HG03066 (cell line): ENCODE measurements around the gene BOD1.
"Not testable (repeated sequence)": the region's sequence is repeated elsewhere in the genome, so short reads cannot be mapped to it uniquely, and the experiment has no call there.

Experiments
- ATAC-seq: cut with Tn5 transposase; IDR thresholded peaks from one replicate; pipeline ENCODE4 v1.9.1; 2021; ENCODE audit warnings: low read depth; ENCODE audit not compliant: unreplicated experiment

BOD1 gene

DNA sequence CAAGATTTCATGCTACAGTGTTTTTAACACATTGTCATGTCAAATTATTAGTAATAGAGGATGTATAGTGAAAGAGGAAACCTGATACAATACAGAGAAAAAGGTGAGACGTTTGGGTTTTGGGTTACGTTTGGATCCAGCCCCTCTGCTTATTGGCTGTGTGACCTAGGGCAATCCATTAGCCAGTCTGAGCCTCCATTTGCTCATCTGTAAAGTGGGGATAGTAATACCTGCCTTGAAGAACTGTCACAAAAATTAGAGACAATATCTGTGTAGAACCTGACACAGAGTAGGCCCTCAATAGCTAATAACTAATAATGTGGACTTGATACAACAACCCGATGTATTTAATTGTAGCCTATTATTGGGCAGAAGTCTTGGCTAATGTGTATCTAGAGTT is 4.3 kb upstream of the BOD1 start:
- ATAC-seq: no peak

DNA sequence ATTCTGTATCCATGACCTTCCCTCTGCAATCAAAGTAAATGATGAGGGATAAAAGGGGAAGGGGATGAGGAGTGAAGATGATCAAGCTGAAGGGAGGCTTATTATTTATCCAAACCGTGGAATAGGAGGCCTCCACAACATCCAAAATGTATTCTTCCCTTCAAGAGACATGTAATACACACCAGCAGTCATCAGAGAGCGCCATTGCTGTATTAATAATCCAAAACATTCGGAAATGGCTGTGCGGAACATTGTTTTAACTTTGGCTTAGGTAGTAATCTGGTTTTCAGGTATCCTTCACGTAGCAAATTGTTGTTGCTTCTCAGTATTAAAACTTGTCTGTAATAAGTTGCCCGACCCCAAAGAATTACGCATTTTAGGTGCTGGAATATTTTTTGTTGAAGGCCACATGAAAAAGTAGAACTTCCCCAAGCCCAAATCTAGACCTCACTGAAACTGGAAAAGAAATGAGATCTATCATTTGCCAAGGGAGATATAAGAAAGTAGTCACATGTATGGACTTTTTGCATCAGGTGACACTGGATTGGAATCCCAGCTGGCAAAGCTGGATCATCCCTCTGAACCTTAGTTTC is 2.6 kb upstream of the BOD1 start:
- ATAC-seq: no peak

DNA sequence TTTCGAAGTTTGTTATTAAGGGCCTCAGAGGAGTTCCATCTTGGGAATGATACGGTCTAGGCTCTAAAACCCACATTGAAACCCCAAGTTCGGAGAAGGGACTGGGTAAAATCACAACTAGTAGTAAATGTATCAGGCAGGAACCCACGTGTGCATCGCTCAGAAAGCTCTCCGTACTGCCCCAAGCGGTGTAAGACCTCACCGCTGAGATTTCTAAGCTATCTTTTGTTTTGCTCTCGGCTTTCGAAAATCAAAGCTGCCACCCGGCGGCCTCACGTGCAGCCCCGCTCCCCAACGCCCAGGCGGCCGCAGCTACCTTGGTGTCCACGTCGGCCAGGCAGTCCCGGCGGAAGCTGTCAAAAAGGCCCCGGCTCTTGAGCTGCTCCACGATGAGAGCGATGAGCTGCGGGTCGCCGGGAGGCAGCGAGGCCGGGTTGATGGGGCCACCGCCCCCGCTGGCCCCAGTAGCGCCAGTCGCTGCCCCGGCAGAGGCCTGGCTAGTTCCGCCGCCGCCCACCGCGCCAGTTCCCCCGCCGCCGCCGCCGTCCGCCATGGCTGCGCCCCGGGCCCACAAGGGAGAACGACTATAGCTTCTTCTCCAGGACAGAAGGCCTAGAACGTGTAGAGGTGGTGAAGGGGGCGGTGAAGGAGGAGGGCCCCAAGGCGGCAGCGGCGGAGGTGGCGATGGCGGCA is 420 bp downstream of the BOD1 start:
- peak; percentile 60 for ATAC-seq

DNA sequence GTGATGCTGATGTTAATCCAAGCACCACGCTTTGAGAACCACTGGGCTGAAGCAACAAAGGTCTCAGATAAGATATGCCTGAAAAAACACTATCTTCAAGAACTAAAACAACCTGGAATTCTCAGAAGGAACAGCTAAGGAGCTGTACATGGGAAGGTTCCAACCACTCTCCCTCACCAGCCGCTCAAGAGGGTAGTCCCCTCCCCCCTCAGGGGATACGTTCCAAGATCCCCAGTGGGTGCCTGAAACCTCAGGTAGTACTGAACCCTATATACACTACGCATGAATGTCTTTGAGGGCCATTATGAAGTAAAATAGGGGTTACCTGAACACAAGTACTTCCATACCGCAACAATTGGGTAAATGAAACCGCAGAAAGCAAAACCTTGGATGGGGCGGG is 1.9 kb downstream of the BOD1 start:
- no peak for ATAC-seq

DNA sequence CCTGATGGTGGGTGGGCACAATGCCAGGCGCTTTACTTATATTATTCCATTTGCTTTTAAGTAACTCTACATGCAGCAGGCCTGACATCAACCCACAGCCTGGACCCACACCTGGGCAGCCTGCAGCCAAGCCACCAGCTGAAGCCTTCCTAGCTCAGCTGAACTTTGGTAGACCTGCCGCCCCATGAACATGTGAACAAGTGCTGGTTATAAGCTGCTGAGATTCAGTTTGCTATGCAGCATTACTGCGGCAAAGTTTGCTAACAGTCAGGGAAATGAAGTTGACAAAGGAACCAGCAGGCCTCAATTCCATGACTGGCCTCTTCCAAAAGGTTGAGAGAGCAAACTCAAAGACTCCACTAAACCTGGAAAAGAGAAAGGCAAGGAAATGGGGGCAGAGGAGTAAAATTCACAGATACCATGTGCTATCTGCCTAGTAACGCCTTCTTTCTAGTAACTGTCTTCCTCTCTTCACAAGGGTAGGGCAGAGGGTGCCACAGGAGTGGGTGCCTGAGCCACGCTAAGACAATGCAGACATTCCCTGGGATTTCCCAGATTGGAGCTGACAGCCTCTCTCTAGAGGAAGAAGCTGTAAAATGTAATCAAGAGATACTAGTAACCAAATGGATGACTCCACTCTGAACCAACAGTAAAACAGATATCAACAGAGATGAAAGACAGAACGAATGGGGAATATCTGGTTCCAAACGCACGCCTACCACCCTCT is 2.9 kb downstream of the BOD1 start:
- no peak for ATAC-seq

DNA sequence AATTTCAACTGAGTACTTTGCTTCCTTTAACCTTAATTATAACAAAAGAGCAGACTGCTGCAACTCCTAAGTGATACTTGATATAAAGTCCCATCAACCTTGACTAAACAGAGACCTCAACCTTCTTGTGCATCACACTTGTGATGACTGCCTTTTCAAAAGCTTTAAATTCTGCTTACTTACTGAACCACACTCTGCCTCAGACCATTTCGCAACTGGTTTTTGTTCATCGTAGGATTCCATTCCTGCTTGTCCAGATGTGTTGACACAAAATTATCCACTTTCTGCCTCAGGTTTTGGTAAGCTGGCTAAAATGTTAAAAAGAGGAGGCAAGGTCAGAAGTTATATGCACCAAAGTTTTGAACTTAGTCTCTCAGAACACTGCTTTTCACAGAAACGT is 3.5 kb downstream of the BOD1 start:
- no peak for ATAC-seq

DNA sequence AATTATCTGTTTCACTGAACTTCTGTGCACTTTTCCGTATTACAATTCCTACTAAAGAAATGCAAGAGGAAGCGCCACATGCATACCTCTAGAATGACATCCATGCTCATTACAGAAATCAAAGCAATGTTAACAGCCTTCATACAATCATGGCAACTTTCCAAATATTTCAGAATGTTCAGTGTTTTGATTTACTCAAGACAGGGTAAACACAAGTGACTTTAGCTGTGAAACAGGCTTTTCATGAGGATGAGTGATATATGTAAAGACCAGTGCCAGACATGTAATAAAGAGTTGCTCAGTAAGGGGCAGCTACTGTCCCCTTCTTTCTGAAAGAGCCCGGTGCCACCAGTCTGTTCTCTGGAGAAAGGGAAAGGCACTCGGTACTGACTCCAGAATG is 4.7 kb downstream of the BOD1 start:
- no peak for ATAC-seq

DNA sequence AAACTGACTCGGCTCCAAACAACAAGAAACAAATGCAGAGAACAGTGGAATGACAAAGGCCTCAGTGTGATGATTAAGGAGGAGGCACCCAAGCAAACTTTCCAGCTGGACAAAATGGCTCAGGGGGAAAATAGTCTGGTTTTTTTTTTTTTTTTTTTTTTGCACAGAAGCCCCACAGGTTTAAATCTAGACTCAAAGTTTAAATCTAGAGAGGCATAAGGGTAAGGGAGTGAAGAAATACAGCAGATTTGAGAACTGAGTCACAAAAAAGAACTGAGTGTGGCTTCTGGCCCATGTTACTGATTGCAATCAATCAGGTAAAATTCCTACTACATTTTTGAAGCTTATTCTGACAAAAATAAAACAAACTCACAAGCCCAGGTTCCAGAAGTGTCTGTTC is 12.3 kb downstream of the BOD1 start:
- ATAC-seq: no peak

DNA sequence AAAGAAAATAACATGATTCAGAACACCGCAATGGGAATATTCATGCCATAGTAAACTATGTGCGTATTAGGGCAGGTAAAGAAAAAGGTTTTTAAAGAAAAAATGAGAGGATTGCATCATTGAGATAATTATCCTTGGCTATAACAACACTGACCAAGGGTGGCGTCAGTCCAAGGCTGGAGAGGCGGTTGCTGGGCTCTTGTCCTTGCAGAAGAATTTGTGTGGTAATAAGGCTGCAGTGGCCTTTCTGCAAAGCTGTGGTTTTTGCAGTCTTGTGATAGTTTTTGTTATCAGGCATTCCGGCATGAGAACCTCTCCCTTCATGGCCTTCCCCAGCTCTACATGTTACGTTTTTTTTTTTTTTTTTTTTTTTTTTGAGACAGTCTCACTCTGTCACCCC is 14.0 kb downstream of the BOD1 start:
- ATAC-seq: no peak

DNA sequence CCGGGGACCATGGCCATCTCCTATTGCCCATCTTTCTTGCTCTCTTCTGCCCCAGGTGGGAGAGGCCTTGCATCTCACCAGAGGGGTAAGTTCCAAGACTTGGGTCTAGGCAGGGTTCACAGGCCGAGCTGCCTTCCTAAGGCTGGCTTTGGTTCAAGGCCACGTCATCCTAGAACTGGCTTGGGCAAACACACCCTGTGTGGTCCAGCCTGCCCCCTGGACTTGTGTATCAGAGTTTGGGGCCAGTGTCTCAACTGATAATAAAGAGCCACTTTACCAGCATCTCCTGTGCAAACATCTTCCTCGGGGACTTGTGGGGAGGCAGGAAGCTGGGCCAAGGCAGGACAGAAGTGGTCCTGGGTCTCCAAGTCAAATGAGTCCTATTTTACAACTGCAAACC is 17.8 kb downstream of the BOD1 start:
- no peak for ATAC-seq

DNA sequence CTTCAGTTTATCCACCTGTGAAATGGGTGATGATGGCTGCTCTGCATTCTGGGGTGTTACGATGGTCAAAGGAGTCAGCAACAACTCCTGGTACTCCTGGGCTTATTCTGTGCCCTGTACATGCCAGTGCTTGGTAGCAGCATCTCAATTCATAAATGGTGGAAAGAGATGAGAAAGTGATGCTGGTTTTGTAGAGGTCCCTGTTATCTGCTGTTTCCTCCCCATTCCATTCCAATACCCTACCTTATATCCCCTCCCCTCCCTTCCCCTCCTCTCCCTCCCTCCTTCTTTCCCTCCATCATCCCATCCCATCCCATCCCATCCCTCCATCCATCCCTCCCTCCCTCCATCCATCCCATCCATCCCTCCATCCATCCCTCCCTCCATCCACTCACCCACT is 19.1 kb downstream of the BOD1 start:
- no peak for ATAC-seq

DNA sequence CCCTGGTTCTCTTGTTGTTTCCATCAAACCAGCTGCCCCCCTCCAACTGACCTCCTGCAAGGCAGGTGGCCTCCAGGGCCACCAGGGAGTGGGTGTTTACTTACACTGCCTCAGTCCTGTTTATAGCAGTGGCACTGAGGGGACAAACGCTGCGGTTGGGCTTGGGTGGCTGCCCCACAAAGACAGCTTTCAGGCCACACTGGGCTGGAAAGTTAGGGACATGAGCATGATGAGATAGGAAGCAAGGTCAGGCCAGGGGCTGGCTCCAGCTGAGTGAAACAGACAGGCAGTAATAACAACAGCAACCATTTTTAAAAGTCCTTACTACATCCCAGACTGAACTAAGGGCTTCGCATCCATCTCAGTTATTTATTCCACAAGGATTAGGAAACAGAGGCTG is 20.6 kb downstream of the BOD1 start:
- no peak for ATAC-seq

DNA sequence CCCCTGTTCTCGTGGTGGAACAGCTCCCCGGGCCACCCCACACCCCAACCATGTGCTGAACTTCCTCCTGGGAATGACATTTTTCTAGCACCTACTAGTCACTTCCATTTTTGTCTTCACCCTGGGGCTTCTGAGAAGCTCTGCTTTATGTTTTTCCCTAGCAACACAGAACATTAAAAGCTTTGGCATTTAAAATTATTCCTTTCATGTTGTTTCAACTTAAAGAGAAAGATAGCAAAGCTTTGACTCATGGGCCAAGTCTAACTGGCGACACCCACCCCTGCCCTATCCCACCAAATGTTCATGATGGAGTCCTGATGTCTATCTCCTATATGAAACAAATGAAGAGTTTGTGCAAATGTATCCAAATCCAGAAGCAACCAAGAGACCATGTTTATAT is 22.4 kb downstream of the BOD1 start:
- no peak for ATAC-seq

DNA sequence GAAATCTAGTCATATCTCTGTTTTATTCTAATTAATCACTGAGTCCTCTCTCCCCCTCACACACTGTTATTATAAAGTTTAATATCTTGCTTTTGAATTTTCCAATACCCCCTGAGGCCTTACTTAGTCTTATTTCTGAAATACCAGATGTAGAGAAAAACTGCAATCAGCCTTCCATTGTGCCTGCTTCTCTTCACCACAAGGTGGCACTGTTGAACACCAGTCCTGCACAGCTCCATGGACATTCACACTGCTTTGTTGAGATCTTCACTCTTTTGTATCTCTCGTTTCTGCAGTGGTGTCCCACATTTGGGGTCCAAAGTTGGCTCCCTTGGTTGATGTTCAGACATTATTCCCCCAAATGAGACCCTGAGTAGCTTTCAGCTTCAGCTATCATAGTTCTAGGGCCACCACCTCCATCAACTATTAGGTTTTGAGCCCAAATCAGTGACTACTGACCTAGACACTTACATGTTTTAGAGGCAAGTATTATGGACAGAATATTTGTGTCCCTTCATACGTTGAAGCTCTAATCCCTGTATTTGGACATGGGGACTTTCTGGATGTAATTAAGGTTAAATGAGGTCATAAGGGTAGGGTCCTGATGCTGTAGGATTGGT is 24.3 kb downstream of the BOD1 start:
- no peak for ATAC-seq

DNA sequence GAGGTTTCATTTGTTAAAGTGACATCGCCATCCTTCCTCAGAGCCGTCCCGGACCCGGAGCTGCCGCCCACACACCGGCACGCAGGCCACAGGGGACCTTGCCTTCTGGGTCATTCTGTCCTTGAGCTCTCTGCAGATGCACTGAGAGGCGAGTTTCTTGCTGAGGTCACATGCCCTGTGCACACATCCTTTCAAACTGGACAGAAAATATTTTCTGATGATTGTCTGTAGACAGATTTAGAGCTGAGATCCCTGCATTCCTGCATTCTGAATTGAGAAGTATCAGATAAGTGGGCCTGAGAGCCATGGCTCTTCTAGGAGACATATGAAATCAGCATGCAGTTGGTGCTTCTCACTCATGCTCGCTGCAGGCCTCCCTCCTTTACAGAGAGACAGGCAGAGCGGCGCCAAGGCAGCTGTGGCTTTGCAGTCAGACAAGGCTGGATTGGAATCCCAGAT is 25.4 kb downstream of the BOD1 start:
- ATAC-seq: no peak

DNA sequence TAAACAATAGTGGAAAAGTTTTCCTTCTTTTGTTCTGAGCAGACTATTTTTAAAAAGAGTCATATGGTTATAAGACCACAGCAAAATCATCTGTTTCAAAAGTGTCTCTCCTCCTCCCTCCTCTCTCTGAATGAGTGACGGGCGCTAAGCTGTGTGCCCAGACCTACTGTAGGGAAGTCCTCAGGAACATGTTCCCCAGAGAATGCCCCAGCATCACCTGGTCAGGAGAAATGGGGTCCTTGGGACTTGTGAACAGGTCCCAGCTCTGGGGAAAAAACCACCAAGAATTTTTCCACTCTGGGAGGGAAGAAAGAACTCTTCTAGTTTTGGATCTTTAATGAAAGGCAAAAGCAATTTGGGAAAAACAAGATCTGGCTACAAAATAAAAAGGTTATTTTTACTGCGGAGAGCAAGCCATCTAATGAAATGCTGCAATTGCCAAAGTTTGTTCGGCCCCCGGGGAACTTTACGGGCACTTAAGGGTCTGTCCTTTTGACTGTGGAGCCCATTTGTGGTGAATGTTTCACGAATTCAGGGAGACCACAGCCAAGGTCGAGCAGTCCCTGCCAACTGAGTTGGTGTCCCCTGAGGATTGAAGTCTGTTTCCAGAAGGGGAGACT is 25.9 kb downstream of the BOD1 start:
- no peak for ATAC-seq

DNA sequence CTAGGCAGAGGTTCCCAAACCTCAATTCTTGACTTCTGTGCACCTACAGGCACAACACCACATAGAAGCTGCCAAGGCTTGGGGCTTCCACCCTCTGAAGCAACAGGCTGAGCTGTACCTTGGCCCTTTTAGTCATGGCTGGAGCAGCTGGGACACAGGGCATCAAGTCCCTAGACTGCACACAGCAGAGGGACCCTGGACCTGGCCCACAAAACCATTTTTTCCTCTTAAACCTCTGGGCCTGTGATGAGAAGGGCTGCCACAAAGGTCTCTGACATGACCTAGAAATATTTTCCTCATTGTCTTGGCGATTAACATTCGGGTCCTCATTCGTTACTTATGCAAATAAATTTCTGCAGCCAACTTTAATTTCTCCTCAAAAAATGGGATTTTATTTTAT is 30.3 kb downstream of the BOD1 start:
- ATAC-seq: not testable (repeated sequence)

DNA sequence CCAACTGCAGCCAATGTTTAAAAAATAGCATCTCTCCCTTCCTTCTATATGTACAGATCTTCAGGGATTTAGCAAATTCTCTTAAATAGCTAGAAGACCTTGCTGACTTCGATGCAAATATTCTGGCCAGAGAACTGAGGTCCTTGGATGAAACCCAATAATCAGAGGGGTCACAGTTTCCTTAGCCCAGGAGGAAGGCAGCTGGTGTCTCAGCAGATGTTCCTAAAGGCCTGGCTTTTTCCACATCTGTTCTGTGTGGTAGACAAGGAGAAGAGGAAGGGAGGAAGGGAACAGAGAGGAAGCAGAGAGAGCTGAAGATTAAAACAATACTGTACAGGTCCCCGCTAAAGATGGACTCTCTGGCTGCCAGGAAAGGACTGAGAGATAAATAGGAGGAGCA is 33.1 kb downstream of the BOD1 start:
- no peak for ATAC-seq

DNA sequence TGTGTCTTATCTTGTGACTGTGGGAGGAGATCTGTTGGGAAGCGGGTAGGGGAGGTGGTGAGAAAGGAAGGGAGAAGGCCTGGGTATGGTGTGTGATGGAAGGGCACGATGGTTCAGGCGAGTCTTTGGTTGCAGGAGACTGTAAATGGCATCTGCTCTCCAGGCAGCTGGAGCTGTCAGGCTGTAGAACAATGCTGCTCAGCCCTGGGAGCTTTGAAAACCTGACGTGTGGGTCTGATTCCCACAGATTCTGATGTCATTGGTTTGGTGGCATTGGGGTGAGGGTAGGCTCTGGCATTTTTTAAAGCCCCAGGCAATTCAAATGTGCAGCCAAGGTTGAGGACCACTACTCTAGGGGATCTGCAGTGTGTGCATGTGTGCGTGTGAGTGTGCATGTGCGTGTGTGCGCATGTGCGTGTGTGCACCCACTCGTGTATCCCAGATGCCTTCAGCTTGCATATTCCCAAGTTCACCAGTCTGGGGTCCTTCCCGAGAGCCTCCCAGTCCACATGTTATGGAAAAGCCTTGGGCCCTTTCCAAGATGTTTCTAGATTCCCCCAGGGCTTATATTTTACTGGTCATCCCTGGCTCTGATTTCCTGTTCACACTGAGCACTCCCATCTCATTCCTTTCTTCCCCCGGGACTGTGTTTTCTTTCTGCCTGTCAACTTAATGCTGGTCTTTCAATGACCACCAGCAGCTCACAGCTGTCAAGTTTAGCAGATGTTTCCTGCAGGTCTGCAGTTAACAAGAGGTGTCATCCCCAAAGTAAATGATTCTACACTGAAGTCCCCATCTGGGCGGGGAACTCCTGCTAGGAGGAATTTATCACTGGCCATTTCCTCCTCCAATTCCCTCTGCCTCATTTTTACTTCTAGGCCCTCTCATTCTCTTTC is 34.0 kb downstream of the BOD1 start:
- no peak for ATAC-seq
